ENCODE measurements around the gene INAFM2. TPM values are rescaled to one million over a fixed set of nuclear protein-coding genes. Genes with fewer than 3 reads are reported as not detected.

INAFM2 gene
- total RNA-seq, 1 donor from 2014 or later: 18.2 TPM

GRCh38 chr15:40336744-40337122 is 13.2 kb downstream of the INAFM2 start:
- H3K79me2 ChIP-seq (ENCODE audit: low read depth): no peaks in the 10 kb centered on the region
- H3K9ac ChIP-seq: no peak overlapping the region
- H3K36me3 Mint-ChIP-seq: no peaks in the 10 kb centered on the region
- no peak overlapping the region for H3K27ac Mint-ChIP-seq
- no peaks in the 10 kb centered on the region for H3K36me3 ChIP-seq
- no peak overlapping the region for H3K4me3 ChIP-seq
- H3K9me3 ChIP-seq (ENCODE audit: low read depth): no peaks in the 10 kb centered on the region
- H3K9me3 Mint-ChIP-seq: no peaks in the 10 kb centered on the region
- no peak overlapping the region for H3K27ac ChIP-seq
- H2AFZ ChIP-seq (replicated peaks): no peak overlapping the region
- no peaks in the 10 kb centered on the region for H4K20me1 ChIP-seq (ENCODE audit: low read depth)
- TF ChIP-seq CTCF (IDR thresholded peaks at IDR 0.05) (peak; percentile 54), EZH2phosphoT487 (IDR thresholded peaks at IDR 0.05) (no peak), EZH2 (IDR thresholded peaks at IDR 0.05) (no peak)
- no peak overlapping the region for H3K4me2 ChIP-seq
- no peaks in the 10 kb centered on the region for H3F3A ChIP-seq (ENCODE audit: low read depth)
- peaks cover 8% of the 10 kb centered on the region for H3K27me3 ChIP-seq
- H3K4me1 ChIP-seq: peaks cover 11% of the 10 kb centered on the region
- no peak overlapping the region for H3K4me3 Mint-ChIP-seq
- H3K27me3 Mint-ChIP-seq (ENCODE audit: insufficient read depth, low read depth): peaks cover 5% of the 10 kb centered on the region
- peaks cover 26% of the 10 kb centered on the region for H3K4me1 Mint-ChIP-seq
- peak; percentile 60 for DNase-seq (ENCODE audit: low spot score)

GRCh38 chr15:40337597-40337996 is 14.1 kb downstream of the INAFM2 start:
- peaks cover 23% of the 10 kb centered on the region for H3K4me1 Mint-ChIP-seq
- no peak overlapping the region for H3K27ac ChIP-seq
- H3K36me3 Mint-ChIP-seq: no peaks in the 10 kb centered on the region
- H2AFZ ChIP-seq (replicated peaks): no peak overlapping the region
- no peaks in the 10 kb centered on the region for H3K36me3 ChIP-seq
- no peaks in the 10 kb centered on the region for H4K20me1 ChIP-seq (ENCODE audit: low read depth)
- H3K79me2 ChIP-seq (ENCODE audit: low read depth): no peaks in the 10 kb centered on the region
- no peak overlapping the region for H3K4me3 ChIP-seq
- H3K27ac Mint-ChIP-seq: no peak overlapping the region
- no peaks in the 10 kb centered on the region for H3K9me3 ChIP-seq (ENCODE audit: low read depth)
- peaks cover 11% of the 10 kb centered on the region for H3K4me1 ChIP-seq
- DNase-seq (ENCODE audit: low spot score): no peak
- H3K4me3 Mint-ChIP-seq: no peak overlapping the region
- no peaks in the 10 kb centered on the region for H3F3A ChIP-seq (ENCODE audit: low read depth)
- no peaks in the 10 kb centered on the region for H3K9me3 Mint-ChIP-seq
- peaks cover 5% of the 10 kb centered on the region for H3K27me3 Mint-ChIP-seq (ENCODE audit: insufficient read depth, low read depth)
- no peak overlapping the region for H3K9ac ChIP-seq
- TF ChIP-seq EZH2phosphoT487 (IDR thresholded peaks at IDR 0.05) (no peak), EZH2 (IDR thresholded peaks at IDR 0.05) (no peak), CTCF (IDR thresholded peaks at IDR 0.05) (no peak)
- no peak overlapping the region for H3K4me2 ChIP-seq
- H3K27me3 ChIP-seq: peaks cover 8% of the 10 kb centered on the region

GRCh38 chr15:40338041-40338657 is 14.7 kb downstream of the INAFM2 start:
- H3K36me3 ChIP-seq: no peaks in the 10 kb centered on the region
- peaks cover 11% of the 10 kb centered on the region for H3K4me1 ChIP-seq
- peak; percentile 88 for DNase-seq (ENCODE audit: low spot score)
- no peaks in the 10 kb centered on the region for H3K9me3 Mint-ChIP-seq
- no peak overlapping the region for H3K9ac ChIP-seq
- H3K27ac ChIP-seq: no peak overlapping the region
- H3K36me3 Mint-ChIP-seq: no peaks in the 10 kb centered on the region
- H2AFZ ChIP-seq (replicated peaks): no peak overlapping the region
- no peaks in the 10 kb centered on the region for H3F3A ChIP-seq (ENCODE audit: low read depth)
- H3K4me3 ChIP-seq: no peak overlapping the region
- peaks cover 23% of the 10 kb centered on the region for H3K4me1 Mint-ChIP-seq
- H3K4me3 Mint-ChIP-seq: peak overlapping the region; percentile 59
- peaks cover 8% of the 10 kb centered on the region for H3K27me3 ChIP-seq
- H4K20me1 ChIP-seq (ENCODE audit: low read depth): no peaks in the 10 kb centered on the region
- peaks cover 5% of the 10 kb centered on the region for H3K27me3 Mint-ChIP-seq (ENCODE audit: insufficient read depth, low read depth)
- no peak overlapping the region for H3K4me2 ChIP-seq
- H3K9me3 ChIP-seq (ENCODE audit: low read depth): no peaks in the 10 kb centered on the region
- H3K79me2 ChIP-seq (ENCODE audit: low read depth): no peaks in the 10 kb centered on the region
- TF ChIP-seq EZH2phosphoT487 (IDR thresholded peaks at IDR 0.05) (no peak), EZH2 (IDR thresholded peaks at IDR 0.05) (no peak), CTCF (IDR thresholded peaks at IDR 0.05) (peak; percentile 87)
- peak overlapping the region; percentile 57 for H3K27ac Mint-ChIP-seq
